Aorta (tissue), 5 donors: ENCODE data around the gene SYNPO. TPM values are rescaled to one million over a fixed set of nuclear protein-coding genes. Genes with fewer than 3 reads are reported as not detected.
A peak's percentile ranks its signal among the peaks of the same experiment; 100 is the strongest.

Experiments used
- ATAC-seq: fragments of 200-7000 bp; cut with Tn5 transposase; one replicate; pipeline ENCODE4 v1.9.1; 2022; ENCODE audit warnings: moderate library complexity; ENCODE audit not compliant: low FRiP score
- DNase-seq, 2 donors: peaks; one replicate each; pipeline ENCODE4 v3.0.0-alpha.2; 2020
- H3K27ac ChIP-seq, 2 donors: one replicate each; pipeline ENCODE4 v1.5.1; 2013; ENCODE audit warnings: low read length in 2 of 2, mild to moderate bottlenecking in 2 of 2, moderate library complexity in 2 of 2, control low read depth in 1 of 2, inconsistent platforms in 1 of 2, low read depth in 1 of 2
- H3K27me3 ChIP-seq, 2 donors: one replicate each; pipeline ENCODE4 v1.6.1; 2013; ENCODE audit warnings: control low read depth in 1 of 2, low read length in 1 of 2, mild to moderate bottlenecking in 1 of 2, moderate library complexity in 1 of 2; ENCODE audit not compliant: insufficient read depth in 2 of 2, control insufficient read depth in 1 of 2
- H3K36me3 ChIP-seq, 2 donors: one replicate each; pipeline ENCODE4 v1.6.1; 2013; ENCODE audit warnings: control low read depth in 1 of 2, low read length in 1 of 2, mild to moderate bottlenecking in 1 of 2; ENCODE audit not compliant: insufficient read depth in 2 of 2, control insufficient read depth in 1 of 2
- H3K4me1 ChIP-seq, 2 donors: one replicate each; pipeline ENCODE4 v1.6.1; 2013; ENCODE audit warnings: low read length in 2 of 2, control low read depth in 1 of 2, mild to moderate bottlenecking in 1 of 2, moderate library complexity in 1 of 2; ENCODE audit not compliant: insufficient read depth in 2 of 2, control insufficient read depth in 1 of 2
- H3K4me3 ChIP-seq, 2 donors: one replicate each; pipeline ENCODE4 v1.5.1; 2013; ENCODE audit warnings: low read length in 2 of 2, control low read depth in 1 of 2, mild to moderate bottlenecking in 1 of 2
- H3K9me3 ChIP-seq: one replicate; pipeline ENCODE4 v1.6.1; 2013; ENCODE audit warnings: mild to moderate bottlenecking, low read length; ENCODE audit not compliant: control insufficient read depth
- WGBS, 2 donors: extraction: QIAGEN DNeasy Blood & Tissue Kit; methylation state at CpG; one replicate each; pipeline ENCODE4 v1.1.7; 2013; 5-methylcytosine and 5-hydroxymethylcytosine counted together
- intact Hi-C, 2 donors: fragments of 100-400 bp; cut with DNase I; formaldehyde crosslinking; loops; one replicate each; pipeline versions ENCODE4 v1.14.2 to v1.15.0; 2022
- polyA plus RNA-seq, 2 donors: library from polyadenylated mRNA; stranded (reverse); fragments of 200-250 nt; gene quantifications; one replicate each; pipeline ENCODE4 v1.2.3, GENCODE V29; 2013
- total RNA-seq, 2 donors: library from RNA; stranded (reverse); fragmentation: NEBNext Ultra II Directional; extraction: Animal tissue kit (Norgen Biotek cat#: 25700); gene quantifications; one replicate each; pipeline ENCODE4 v1.2.1, GENCODE V29; 2021
- donor health status: healthy with polysubstance abuse.
- donor health status: Bipolar disorder and iron deficiency.
- donor health status: DM: no; HTN: no; CAD: no.
- donor health status: DM: no; HTN: no; CAD: no.
- donor health status: DM: yes; HTN: yes; CAD: no.

Gene SYNPO
- total and polyA plus RNA-seq, 4 donors = 228 to 486 (median 403) TPM

DNA sequence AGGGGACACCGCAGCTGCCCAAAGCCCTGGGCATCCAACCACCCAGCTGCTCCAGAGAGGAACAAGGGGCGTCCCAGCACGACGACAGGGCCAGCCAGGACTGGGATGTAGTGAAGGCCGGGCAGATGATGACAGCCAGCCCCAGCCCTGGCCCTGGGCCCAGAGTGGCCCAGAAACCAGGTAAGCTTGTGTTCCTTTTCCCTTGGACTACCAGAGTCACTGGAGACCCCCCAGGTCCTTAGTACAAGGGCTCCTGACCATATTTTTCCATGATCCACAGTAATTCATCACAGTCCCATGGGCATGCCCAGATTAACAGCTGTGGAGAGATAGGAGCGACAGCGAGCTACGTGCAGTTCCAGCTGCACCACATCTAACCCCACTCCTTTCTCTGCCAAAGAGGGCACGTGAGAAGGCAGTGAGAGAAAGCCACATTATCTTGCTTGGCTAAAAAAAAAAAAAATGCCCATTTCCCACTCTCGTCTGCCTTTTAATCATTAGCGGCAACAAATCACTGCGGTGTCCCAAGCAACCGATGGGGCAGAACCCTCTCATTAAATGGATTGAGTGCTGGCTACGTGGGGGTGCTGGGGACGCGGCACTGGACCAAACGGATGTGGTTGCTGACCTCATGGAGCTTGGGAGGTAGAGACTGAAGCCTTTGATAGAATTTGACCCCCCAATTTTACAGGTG, 21.7 kb upstream of the SYNPO start:
- H3K4me3 ChIP-seq = no peak overlapping the region
- H3K4me1 ChIP-seq = peaks cover 5 to 9% of the 10 kb centered on the region in 2 donors
- peak overlapping the region; percentile 50 to 62 for H3K27ac ChIP-seq
- peak in 1 of 2 donors; percentile 71 for DNase-seq
- H3K9me3 ChIP-seq = no peaks in the 10 kb centered on the region
- H3K36me3 ChIP-seq = no peaks in the 10 kb centered on the region
- intact Hi-C loops = loop anchor here in 1 of 2 donors (2.0 kb wide), 1 partner anchor 24 kb away; no protein-coding TSS in a partner anchor
- H3K27me3 ChIP-seq = no peaks in the 10 kb centered on the region
- WGBS, 2 donors = 6 to 13% methylated on average over 17 of the region's 17 CpGs
- ATAC-seq = peak; percentile 30

DNA sequence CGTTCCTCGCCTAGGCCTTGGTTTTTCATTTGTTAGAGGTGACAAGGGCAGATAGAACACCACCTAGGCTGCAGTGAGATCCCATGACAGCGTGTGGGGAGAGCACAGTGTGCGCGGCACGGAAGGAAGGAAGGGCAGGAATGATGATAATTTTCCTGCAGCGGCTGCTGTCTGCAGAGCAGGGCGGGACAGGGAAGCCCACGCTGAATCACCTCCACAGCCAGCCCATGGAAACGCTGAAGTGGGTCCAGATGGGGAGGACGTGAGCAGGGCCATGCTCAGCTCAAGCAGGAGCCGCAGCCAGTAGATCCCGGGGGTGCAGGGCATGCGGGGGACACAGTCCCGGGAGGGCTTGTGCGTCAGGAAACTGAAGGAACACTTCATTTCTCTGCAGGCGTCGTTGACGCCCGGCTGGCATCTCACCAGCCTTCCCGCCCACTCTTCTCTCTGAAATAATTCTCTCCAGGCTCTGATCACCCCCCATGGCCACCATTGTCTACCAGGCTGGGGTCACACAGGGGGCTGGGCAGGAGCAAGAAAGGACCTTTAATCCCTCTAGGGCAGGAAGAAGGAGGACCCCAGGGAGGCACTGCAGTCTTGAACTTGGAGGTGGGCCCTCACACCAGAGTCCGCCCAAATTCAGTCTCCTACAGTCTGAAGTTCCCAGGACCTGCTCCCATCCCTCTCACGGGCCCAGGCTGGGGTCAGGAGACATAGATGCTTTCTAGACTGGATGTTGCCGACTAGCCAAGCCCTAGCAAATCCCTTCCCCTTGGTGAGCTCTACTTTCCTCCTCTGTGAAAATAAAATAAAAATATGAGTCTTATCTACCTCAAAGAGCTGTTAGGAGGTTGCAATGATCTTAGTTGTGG, 20.9 kb upstream of the SYNPO start:
- Histone ChIP-seq H3K27ac (peak overlapping the region; percentile 50 to 62), H3K4me3 (no peak overlapping the region), H3K36me3 (no peaks in the 10 kb centered on the region), H3K27me3 (no peaks in the 10 kb centered on the region), H3K4me1 (peaks cover 5 to 6% of the 10 kb centered on the region in 2 donors), H3K9me3 (no peaks in the 10 kb centered on the region)
- intact Hi-C loops = loop anchor here in 1 of 2 donors (2.0 to 5.0 kb wide), 2 partner anchors 25 to 57 kb away; no protein-coding TSS in a partner anchor
- ATAC-seq = peak; percentile 58
- DNase-seq = peak; percentile 88 to 92
- WGBS, 2 donors = 6 to 10% methylated on average over 24 of the region's 24 CpGs

DNA sequence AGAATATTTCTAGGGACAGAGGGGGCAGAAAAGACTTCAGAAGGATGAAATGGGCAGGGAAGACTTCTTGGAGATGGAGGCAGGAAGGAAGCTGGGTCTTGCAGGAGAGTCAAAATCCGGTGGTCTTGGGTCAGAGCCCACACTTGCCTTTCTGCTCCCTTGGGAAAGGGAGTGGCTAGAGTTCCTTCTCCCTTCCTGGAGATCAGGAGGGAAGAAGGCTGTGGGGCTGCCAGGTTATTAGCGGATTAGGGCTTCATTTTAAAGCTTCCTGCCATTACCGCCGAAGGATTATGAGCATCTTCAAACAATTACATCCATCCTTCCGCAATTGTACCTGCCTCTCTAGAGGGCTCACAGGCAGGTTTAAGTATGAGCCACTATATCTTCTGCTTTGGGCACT, 19.2 kb upstream of the SYNPO start:
- 60 to 61% methylated on average over 5 of the region's 5 CpGs for WGBS, 2 donors
- Histone ChIP-seq H3K36me3 (no peaks in the 10 kb centered on the region), H3K4me3 (no peak overlapping the region), H3K4me1 (peaks cover 0 to 5% of the 10 kb centered on the region in 2 donors), H3K9me3 (no peaks in the 10 kb centered on the region), H3K27ac (no peak overlapping the region), H3K27me3 (no peaks in the 10 kb centered on the region)
- DNase-seq (no peak), ATAC-seq (no peak)
- intact Hi-C loops = loop anchor here in 1 of 2 donors (5.0 kb wide), 1 partner anchor 59 kb away; no protein-coding TSS in a partner anchor

DNA sequence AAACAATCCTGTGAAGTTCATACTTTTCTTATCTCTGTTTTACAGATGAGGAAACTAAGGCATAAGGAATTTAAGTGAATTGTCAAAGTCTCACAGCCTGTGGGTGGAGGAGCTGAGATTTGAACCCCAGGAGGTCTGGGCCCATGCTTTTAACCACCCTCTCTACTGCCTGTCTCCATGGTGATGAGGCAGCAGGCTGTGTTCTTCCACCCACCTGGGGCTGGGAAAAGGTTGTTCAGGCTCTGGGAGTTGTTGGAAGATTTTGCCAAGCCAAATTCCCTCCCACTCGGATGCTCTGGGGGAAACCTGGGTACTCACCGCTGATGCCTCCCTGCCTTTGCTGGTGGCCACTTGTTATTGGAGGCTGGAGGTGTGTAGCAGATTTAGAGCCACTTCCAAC, 18.3 kb upstream of the SYNPO start:
- H3K4me1 ChIP-seq = peaks cover 0 to 5% of the 10 kb centered on the region in 2 donors
- H3K27ac ChIP-seq = peak overlapping the region in 1 of 2 donors; percentile 11
- no peaks in the 10 kb centered on the region for H3K27me3 ChIP-seq

DNA sequence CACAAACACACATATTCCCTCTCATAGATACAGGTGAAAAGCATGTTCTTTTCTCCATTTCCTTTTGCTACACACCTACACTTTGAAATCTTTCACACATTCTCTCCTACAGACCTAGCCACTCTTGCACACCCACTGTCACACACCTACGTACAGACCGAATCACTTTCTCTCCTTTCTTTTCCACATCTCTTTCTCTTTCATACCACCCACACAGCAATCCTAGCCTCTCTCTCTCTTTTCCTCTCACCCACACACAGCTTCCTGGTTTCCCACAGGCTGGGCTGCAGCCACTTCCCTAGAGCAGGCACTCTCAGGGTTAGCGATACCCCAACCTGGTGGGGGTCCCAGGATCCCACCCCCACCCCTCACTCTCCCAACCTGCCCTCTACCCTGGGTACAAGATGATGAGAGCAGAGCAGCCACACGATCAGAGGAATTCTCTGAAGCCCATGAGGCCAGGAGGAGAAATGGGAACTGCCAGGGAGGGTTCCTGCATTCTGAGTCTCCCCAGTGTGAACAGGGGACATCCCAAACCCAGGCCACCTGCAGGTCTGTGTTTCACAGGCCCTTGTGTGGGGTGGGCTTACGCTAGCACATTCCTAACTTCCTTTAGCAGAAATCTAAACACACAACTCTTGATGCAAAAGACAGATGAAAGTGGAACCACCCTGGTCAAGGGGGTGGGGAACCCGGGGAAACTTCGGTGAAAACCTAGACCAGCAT, 17.1 kb upstream of the SYNPO start:
- no peak for ATAC-seq
- WGBS, 2 donors = 21 to 26% methylated on average over 7 of the region's 7 CpGs
- intact Hi-C loops = loop anchor here in 1 of 2 donors (5.0 kb wide), 1 partner anchor 61 kb away; no protein-coding TSS in a partner anchor

More for the DNA sequence above, 18.3 kb upstream of the SYNPO start:
- no peak for ATAC-seq
- intact Hi-C loops = loop anchor here in 1 of 2 donors (5.0 kb wide), 1 partner anchor 60 kb away; no protein-coding TSS in a partner anchor
- Histone ChIP-seq H3K36me3 (no peaks in the 10 kb centered on the region), H3K9me3 (no peaks in the 10 kb centered on the region), H3K4me3 (no peak overlapping the region)
- no peak for DNase-seq
- 28 to 43% methylated on average over 2 of the region's 2 CpGs for WGBS, 2 donors

DNA sequence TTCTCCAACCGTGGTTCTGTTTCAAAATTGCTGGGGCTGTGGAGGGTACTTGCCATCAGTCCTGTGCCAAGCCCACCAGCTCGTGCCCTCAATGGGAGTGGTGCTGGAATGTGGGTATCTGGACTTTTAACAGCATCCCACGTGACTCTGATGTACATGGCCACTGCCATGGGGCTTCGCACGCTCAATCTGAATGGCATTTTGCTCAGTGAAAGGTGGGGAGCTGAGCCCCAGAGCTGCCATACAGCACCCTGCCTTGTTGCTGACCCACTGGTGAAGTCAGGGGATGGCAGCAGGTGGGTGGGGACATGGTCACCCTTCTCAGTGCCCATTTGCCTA, 16.6 kb upstream of the SYNPO start:
- Histone ChIP-seq H3K36me3 (no peaks in the 10 kb centered on the region), H3K4me3 (no peak overlapping the region), H3K9me3 (no peaks in the 10 kb centered on the region), H3K27me3 (no peaks in the 10 kb centered on the region), H3K27ac (peak overlapping the region; percentile 36 to 38), H3K4me1 (peaks cover 0 to 3% of the 10 kb centered on the region in 2 donors)
- 8 to 19% methylated on average over 5 of the region's 5 CpGs for WGBS, 2 donors
- ATAC-seq (no peak), DNase-seq (no peak)
- intact Hi-C loops = loop anchor here in 1 of 2 donors (5.0 kb wide), 1 partner anchor 62 kb away; no protein-coding TSS in a partner anchor

More for the DNA sequence above, 17.1 kb upstream of the SYNPO start:
- Histone ChIP-seq H3K27me3 (no peaks in the 10 kb centered on the region), H3K9me3 (no peaks in the 10 kb centered on the region), H3K4me3 (no peak overlapping the region), H3K27ac (peak overlapping the region; percentile 36 to 38), H3K4me1 (peaks cover 0 to 3% of the 10 kb centered on the region in 2 donors), H3K36me3 (no peaks in the 10 kb centered on the region)
- no peak for DNase-seq

DNA sequence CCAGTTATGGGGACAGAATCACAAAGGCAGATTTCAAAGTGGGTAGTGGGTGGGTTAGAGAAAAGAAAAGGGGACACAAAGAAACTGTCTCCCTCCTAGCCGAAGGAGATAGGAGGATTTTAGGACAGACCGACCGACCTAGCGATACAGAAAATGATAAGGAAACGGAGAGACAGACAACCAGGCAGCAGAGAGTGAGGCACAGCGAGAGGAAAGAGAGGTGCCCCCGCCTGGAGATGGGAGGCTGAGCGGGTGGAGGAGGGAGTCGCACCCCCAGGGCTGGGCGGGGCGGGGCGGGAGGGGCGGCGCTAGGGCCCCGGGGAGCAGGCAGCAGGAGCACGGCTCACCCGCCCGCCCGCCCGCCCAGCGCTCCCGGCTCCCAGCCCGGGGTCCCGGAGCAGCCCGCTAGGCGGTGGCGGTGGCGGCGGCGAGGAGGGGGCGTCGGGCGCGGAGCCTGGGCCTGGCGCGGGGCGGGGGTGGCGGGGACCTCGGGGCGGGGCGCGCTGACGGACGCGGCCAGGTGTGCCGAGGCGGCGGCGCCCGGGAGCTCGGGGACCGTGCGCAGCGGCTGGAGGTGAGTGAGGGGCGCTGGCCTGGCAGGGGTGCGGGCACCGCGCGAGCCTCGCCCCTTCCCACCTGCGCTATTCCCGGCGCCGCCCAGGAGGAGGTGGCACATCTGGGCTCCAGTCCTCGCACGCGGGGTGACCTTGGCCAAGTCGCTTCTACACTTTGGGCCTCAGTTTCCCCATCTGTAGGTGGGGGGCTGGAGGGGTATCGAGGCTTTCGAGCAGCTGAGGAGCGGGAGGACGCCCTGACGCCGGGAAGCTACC, 15.9 kb upstream of the SYNPO start:
- Histone ChIP-seq H3K4me3 (peak overlapping the region; percentile 83 to 90), H3K4me1 (no peaks in the 10 kb centered on the region), H3K27me3 (no peaks in the 10 kb centered on the region), H3K36me3 (no peaks in the 10 kb centered on the region), H3K27ac (peak overlapping the region; percentile 80 to 99), H3K9me3 (no peaks in the 10 kb centered on the region)
- DNase-seq (no peak), ATAC-seq (peak; percentile 9)
- WGBS, 2 donors = 1 to 2% methylated on average over 51 to 74 of the region's 74 CpGs
- intact Hi-C loops = loop anchor here (5.0 kb wide), 2 partner anchors 32 to 62 kb away; no protein-coding TSS in a partner anchor
